GM12801 (cell line): ENCODE measurements around the gene RALGAPB.

ENCODE experiments used
- TF ChIP-seq, protein P1 (sequence below): IDR thresholded peaks from one replicate; pipeline ENCODE4 v1.5.1; 2011; ENCODE audit warnings: control low read depth; ENCODE audit not compliant: insufficient read length; ENCODE audit errors: extremely low read depth

The RALGAPB gene

GRCh38 chr20:38589351-38589750 is 116.7 kb downstream of the RALGAPB start:
- TF ChIP-seq, protein P1, sequence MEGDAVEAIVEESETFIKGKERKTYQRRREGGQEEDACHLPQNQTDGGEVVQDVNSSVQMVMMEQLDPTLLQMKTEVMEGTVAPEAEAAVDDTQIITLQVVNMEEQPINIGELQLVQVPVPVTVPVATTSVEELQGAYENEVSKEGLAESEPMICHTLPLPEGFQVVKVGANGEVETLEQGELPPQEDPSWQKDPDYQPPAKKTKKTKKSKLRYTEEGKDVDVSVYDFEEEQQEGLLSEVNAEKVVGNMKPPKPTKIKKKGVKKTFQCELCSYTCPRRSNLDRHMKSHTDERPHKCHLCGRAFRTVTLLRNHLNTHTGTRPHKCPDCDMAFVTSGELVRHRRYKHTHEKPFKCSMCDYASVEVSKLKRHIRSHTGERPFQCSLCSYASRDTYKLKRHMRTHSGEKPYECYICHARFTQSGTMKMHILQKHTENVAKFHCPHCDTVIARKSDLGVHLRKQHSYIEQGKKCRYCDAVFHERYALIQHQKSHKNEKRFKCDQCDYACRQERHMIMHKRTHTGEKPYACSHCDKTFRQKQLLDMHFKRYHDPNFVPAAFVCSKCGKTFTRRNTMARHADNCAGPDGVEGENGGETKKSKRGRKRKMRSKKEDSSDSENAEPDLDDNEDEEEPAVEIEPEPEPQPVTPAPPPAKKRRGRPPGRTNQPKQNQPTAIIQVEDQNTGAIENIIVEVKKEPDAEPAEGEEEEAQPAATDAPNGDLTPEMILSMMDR, result no peak

DNA sequence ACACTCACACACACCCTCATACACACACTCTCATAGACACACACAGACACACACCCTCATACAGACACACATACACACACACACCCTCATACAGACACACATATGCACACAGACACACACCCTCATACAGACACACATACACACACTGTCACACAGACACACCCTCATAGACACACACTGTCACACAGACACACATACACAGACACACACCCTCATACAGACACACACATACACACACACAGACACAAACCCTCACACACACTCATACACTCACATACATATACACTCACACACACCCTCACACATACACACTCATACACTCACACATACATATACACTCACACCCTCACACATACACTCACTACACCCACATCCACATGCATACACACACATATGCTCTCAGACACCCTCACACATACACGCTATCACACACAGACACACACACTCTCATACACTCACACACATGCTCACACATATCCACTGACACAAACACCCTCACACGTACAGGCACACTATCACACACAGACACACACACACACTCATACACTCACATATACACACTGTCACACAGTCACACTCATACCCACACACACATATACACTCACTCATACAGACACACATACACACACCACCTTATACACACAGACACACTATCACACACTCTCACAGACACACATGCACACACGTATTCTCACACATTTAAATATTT is 117.5 kb downstream of the RALGAPB start:
- TF ChIP-seq, protein P1, result no peak

DNA sequence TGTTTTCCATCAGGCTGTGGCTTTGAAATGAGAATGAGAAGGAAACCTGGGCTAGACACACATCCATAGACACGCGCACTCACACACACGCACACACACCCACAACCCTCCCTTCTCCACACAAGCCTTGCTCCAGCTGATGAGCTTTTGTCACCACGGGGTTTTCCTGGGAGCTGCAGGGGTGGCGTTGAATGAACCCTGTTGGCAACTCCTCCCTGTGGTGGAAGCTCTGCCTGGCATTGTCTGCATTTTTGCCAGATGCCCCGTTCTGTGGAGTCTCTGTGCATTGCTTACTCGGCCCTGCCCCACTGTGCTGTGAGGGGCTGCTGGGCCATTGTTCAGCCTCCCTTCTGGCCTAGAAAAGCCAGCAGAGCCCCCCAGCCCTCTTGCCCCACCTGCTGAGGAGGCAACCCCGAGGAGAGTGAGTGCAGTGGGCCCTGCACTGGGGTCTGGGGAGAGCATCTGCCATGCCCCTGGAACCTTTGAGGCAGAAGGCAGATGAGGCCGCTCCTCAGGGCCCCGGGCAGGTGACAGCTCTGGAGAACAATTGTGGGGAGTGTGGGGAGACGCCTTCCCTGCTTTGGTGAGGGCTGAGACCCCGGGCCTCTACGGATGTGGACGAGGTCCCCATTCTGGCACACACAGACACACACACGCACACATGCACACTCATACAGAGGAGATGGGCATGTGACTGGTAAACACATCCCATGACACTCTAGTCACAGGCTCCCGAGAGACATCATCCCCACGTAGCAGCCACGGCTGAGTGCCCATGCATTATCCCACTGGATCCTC is 118.2 kb downstream of the RALGAPB start:
- TF ChIP-seq, protein P1, result no peak

DNA sequence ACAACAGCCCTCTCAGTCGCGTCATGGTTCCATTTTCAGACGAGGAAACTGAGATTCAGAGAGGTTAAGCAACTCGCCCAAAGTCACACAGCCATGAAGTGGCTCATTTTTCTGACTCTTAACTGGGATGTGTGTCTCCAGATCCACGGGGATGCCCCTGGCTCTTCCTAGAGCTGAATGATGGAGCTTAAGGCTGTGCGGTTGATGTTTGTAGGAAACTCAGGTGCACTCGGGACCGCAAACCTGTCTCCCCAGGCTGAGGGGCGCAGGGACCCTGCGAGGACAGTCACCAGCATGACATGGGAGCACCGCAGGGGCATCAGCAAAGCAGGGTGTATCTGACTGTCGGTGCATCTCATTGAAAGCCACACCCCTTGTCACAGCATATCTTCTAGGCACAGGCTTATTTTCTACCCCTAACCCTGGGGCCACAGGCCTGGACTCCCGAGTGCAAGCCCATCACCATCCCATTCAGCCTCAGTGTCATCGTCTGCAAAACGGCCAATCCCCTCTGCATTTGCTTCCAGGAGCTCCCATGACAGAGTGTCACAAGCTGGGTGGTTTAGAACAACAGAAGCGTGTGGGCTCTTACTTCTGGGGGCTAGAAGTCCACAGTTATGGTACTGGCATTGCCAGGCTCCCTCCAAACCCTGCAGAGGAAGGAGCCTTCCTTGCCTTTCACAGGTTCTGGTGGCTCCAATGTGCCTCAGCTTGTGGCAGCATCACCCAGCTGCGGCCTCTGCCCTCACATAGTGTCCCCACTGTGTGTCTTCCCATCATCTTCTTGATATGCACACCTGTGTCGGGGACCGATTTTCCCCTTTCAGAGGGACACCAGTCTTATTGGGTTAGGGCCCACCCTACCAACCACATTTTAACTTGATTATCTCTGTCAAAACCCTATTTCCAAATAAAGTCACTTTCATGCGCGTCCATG is 119.1 kb downstream of the RALGAPB start:
- TF ChIP-seq, protein P1, result no peak

- TF ChIP-seq, protein P1, result no peak
Observed at GRCh38 chr20:38599410-38599882, 126.8 kb downstream of the RALGAPB start.

DNA sequence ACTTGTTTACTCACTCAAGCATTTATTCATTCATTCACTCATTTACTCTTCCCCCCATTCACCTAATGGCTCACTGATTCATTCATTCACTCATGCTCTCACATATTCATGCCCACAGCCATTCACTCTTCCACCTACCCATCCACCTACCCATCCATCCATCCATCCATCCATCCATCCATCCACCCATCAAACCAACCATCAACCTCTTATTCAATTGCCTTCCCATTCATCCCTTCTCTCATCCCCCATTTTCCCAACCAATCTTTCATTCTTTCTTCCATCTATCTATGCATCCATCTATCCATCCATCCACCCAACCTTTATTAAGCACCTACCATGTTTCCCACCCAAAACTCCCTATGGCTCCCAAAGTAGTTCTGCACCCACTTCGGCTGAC is 127.4 kb downstream of the RALGAPB start:
- TF ChIP-seq, protein P1, result no peak
